ENCODE results near the gene ITIH2.
"Not testable (repeated sequence)": the region's sequence is repeated elsewhere in the genome, so short reads cannot be mapped to it uniquely, and the experiment has no call there.

ITIH2 gene

DNA sequence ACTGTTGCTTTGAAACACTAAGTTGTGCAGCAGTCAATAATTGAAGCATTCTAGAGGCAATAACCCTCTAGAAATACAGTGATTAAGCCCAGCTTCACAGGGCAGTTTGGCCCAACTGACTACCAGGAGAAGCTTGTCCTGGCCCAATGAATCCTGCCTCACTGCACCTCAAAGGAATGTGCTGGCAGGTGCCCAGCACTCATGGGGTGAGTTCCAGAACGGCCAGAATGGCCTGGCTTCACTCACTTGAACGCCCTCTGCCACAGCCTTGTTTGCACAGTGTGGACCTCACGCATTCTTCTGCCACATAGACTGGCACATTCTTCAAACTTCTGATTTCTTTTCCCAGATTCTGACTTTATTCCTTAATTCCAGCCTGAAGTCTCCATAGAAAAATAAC, 6.6 kb upstream of the ITIH2 start:
- no peak for DNase-seq

DNA sequence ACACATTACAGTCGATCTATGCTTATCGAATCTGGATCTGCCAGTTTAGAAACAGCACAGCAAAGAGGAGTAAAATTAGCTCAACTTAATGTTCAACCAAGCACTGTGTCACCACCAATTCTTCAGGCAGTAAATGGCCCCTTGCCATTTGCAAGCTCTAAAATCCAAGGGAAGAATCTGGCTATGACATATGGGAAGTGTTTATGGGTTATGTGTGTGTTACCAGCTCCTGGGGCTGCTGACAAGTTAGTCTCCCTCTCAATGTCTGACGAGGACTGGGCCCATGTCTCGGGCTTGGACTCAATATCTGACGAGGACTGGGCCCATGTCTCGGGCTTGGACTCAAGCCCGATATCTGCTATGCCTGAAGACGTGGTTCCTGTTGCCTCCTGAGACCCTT, 5.7 kb upstream of the ITIH2 start:
- no peak for DNase-seq

GRCh38 chr10:7700577-7701125, 2.5 kb upstream of the ITIH2 start:
- no peak for DNase-seq

DNA sequence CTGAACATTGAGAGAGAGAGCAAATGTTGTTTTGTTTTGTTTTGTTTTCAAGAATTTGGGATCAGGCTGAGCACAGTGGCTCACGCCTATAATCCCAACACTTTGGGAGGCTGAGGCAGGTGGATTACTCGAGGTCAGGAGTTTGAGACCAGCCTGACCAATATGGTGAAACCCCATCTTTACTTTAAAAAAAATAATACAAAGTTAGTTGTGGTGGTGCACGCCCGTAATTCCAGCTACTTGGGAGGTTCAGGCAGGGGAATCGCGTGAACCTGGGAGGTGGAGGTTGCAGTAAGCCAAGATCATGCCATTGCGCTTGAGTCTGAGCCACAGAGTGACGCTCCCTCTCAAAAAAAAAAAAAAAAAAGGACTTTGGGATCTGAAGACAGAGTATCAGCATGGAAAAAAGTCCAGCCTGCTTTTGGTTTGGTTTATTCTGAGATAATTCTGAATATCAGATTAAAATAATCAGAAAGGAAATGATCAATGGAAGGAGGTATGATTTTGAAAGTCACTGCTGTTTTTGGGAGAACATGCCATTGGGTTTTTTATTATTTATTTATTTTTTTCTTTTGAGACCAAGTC, 1.9 kb upstream of the ITIH2 start:
- DNase-seq, result no peak

DNA sequence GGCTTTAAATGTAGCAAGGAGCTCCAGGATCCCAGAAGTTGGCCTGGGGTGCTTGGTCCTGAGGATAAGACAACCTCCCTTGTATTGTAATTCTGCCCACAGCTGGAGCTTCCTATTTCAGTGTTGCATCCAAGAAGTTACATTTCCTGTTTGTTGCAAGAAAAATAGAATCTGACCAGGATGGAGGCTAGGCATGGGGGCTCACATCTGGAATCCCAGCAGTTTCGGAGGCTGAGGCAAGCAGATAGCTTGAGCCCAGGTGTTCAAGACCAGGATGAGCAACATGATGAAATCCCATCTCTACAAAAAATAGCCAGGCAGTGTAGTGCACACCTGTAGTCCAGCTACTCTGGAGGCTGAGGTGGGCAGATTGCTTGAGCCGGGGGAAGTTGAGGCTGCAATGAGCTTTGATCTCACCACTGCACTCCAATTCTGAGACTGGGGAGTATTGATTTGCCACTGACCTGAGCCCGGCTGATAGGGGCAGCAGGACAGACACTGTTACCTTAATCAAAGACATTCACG, 766 bp upstream of the ITIH2 start:
- no peak for DNase-seq

DNA sequence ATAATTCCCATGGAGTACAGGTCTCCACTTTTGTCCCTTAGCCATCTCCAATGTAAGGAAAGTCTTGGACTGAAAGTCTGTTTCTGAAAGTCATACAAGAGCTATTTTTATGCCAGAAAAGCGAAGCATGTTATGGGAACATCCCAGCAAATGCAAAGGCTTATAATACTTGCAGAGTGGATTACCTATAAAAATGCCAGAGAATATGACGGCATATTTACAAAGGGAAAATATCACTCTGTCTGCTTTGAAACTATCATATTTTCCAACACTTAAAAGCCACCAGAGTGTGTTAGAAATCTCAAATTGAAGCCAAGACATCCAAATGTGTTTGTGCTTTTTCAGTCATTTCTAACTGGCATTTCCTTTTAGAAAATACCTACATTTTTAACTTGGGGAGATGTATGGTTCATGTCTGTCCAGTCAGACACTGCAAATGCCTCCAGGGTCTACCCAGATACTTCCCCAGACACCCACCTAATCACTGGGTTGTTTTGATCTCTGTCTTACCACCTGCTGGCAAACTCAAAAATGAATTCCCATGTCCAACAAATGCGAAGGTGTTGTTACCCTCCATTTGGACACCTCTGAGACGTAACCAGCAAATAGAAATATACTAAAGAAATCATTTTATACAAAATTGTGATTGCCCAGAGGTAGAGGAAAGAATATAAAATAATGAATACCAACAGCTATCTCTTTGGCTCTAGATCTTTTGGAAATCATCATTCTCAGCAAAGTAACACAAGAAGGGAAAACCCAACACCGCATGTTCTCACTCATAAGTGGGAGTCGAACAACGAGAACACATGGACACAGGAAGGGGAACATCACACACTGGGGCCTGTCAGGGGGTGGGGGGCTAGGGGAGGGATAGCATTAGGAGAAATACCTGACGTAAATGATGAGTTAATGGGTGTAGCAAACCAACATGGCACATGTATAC, 1.2 kb downstream of the ITIH2 start:
- no peak for DNase-seq

GRCh38 chr10:7705341-7705740, 2.2 kb downstream of the ITIH2 start:
- DNase-seq, result no peak

DNA sequence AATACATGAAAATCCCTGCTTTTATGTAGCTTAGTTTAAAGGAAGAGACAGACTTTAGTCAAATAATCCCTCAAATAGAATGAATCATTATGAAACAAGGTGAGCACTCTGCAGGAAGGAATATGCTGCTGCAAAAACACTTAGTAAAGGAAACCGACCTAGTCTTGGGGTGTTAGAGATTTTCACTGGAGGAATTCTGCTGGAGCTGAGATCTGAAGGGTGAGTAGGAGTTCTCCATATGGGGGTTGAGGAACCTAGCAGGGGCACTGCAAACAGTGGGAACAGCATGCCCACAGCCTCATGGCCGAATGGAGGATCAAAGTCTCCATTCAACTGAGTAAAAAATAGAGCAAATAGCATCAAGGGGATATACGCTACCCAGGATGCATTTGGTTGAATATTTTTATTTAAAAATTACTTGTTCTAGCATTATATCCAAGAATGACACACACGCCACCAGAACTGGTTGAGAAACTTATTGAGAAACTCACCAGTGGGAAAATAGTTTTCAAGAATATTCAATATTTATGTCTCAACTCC, 3.5 kb downstream of the ITIH2 start:
- DNase-seq, result no peak

DNA sequence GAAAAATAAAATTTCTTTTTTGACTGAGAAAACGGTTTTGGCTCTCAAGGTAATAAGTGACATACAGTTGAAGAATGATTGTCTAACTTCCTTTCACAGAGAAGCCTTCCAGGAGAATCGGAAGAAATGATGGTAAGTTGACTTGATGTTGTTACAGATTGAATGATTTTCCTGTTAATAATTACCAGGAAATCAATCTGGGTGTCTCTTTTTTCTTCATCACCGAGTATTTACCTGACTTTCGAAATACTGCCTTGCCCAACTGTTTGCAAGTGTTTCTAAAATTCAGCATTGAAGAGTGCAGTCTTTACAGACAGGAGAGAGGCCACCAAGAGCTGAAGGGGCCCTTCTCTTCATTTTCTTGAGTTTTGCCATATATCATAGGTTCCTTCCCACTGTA, 4.0 kb downstream of the ITIH2 start:
- no peak for DNase-seq

DNA sequence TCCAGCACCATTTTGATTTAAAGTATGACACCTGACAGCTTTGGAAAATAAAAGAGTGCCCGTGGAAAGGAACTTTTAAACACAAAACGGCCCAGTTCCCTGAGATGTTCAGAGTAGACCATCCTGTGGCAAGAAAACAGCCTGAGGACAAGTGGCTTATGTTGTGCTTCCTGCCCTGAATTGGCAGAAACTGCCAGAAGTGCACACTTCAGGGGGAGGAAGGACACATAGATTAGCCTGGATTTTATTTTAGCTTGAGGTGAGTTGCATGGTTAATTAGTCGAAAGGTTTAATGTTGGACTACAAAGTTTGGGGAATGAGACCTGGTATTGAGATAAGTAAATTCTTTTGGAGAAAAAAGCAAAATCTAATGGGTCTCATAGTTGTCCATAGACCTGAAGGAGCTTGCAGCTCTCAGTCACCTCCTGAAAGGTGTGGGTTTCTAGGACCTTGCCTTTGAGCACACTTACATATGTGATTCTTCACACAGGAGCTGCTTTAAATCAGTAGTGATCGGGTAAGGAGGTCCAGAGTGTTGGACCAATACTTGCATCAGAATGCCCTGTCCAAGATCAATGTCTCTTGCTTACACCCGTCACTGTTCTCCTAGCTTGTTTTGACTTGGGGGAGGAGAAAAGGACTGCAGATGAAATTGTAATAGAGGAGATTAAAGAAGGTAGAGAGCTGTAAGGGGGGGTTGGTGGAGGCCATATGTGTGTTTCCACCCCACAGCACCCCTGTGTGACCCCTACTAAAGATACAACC, 4.9 kb downstream of the ITIH2 start:
- DNase-seq, result no peak

- DNase-seq, result no peak
These were observed 5.7 kb downstream of the ITIH2 start for GRCh38 chr10:7708832-7709231.

DNA sequence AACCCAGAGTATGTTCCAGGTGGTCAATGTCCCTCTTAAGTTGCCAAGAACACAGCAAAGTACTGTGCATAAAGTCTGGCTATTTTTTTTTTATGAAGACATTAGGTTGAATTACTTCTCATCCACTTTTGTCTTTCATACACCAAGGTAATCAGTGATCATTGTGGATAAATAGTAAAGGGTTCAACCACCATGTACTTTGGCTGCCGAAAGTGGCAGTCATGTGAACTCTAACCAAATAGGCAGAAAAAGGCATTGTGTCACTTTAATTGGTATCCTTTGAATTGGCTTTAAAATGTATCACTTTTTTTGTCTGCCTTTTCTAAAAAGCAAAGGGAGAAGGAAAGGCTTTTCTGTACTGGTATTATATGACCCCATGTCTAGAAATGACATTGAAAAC, 7.3 kb downstream of the ITIH2 start:
- no peak for DNase-seq

GRCh38 chr10:7711075-7711474, 8.0 kb downstream of the ITIH2 start:
- DNase-seq, result not testable (repeated sequence)

DNA sequence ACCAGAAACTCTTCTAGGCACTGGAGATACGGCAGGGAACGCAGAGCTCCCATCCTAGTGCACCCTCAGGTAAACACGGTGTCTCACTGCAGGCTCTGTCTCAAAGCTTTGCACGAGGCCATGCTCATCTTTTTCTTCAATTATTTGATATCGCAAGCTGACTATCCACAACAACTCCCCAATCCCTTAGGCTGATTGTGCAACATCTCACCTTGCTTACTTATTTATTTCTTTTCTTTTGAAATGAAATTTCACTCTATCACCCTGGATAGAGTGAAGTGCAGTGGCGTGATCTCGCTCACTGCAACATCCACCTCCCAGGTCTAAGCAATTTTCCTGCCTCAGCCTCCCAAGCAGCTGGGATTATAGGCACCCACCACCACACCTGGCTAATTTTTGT, 12.4 kb downstream of the ITIH2 start:
- DNase-seq, result no peak

DNA sequence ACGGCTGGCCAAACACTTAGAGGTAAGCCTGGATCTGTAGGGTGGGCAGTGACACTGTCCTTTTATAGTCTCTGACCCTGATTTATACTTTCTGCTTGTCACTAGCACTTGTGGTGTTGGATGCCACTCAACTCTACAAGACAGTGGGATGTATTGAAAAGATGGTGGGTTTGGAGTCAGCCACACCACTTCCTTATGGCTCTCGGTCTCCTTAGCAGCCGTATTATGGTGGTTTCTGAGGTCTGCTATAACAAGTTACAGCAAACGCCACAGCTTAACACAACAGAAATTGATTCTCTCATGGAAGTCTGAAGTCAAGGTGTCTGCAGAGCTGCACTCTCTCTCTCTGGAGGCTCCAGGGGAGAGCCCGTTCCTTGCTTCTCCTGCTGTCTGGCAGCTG, 14.7 kb downstream of the ITIH2 start:
- no peak for DNase-seq

DNA sequence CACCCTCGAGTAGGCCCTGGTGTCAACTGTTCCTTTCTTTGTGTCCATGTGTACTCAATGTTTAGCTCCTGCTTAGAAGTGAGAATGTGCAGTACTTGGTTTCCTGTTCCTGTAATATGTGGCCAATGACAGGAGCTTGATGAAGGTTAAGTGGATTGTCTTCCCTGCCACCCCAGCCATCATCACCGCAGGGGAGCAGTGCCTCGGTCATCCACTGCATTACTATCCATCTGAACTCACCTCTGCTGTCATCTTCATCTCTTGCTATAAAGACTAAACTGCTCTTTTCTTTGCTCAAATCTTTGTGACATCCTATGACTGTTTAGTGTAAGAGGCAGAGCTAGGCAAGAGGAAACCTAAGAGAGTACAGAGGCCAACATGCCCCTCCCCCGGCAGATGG, 15.6 kb downstream of the ITIH2 start:
- no peak for DNase-seq

DNA sequence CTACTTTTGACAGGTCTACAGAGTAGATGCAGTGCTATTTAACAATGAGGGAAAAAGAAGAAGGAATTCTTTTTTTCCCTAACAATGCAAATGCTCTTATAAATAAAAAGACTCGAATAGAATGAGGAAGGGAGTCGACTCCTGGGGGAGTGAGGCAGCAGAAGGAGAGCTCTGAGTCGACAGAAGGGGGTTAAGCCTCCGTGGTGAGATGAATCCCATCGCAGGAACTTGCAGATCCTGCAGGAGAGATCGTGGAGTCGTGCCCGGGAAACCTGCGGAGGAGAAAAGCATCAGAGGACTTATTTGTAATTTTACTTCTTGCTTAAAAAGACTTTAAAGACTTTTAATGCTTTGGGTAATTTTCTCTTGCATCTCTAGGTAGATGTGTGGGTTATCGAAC, 17.4 kb downstream of the ITIH2 start:
- no peak for DNase-seq

DNA sequence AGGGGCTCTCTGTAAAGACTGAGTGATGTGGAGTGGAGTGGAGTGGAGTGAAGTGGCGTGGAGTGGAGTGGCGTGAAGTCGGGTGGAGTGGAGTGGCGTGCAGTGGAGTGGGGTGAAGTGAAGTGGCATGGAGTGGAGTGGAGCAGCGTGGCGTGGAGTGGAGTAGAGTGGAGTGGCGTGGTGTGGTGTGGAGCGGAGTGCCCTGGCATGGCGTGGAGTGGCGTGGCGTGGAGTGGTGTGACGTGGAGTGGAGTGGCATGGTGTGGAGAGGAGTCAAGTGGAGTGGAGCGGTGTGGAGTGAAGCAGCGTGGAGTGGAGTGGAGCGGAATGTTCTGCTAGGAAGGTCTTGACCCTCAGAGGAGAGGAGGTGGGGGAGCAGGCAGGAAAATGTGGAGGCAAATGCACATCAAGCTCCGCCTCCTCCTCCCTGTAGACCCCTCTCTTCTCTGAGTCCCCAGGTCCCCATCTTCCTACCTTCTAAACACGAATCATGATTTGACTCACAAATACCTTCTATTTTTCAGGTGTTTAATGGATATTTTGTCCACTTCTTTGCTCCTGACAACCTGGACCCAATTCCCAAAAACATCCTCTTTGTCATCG, 19.9 kb downstream of the ITIH2 start:
- DNase-seq, result no peak

DNA sequence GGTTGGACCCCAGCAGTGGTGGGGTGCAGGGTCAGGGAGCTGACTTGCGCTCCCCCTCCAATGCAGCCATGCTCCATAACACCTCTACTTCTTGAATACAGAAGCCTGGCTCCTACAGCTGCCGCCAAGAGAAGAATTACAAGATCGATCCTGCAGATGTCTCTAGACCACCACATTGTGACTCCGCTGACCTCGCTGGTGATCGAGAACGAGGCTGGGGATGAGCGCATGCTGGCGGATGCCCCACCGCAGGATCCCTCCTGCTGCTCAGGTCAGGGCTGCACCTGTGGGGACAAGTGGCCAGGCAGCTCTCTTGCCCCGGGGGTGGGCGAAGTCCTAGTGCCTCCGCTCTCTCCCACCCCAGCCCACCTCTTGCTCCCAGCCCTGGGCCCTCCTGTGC, 31.7 kb downstream of the ITIH2 start:
- no peak for DNase-seq

DNA sequence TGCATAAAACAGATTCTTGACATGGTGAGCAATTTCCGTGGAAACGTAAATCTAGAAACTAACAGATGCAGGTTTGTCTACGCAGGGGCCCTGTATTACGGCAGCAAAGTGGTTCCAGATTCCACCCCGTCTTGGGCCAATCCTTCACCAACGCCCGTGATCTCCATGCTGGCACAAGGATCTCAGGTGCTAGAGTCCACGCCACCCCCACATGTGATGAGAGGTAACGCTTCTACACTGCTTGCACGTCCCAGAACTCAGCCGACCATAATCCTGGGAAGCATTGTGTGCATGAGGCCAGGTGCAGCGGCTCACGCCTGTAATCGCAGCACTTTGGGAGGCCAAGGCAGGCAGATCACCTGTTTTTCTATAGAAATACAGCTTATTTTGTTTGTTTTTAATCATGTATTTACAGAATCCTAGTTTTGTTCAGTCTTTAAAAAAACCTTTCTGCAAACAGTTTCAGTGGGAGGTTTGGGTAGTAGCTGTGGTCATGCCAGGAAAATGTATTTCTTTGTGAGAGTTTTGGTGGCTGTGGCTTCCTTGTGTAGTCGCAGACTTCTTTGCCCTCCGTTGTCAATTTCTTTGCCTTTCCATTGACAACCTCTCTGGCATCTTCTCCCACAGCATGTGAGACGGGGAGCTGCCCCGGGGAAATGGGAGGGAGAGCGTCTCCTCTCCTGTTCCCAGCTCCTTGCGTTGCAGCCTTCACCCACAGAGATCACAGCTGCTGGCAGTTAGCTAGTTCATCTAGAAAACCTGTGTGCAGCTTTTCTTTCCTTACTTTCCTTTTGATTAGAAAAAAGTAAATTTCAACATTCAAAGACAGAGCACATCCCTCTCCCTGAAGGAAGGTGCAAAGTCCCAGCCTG, 35.7 kb downstream of the ITIH2 start:
- no peak for DNase-seq

GRCh38 chr10:7744307-7744706, 41.2 kb downstream of the ITIH2 start:
- no peak for DNase-seq

DNA sequence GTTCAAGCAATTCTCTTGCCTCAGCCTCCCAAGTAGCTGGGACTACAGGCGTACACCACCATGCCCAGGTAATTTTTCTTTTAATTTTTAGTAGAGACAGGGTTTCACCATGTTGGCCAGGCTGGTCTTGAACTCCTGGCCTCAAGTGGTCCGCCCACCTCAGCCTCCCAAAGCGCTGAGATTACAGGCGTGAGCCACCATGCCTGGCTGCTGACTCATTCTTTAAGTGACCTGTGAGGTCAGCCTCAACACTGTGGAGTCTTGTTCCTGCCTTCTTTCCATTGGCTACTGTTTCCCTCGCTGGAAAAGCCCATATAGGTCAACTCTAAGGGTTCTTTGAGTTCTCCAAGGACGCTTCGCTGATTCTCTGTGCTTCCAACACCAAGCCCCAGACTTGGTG, 45.5 kb downstream of the ITIH2 start:
- not testable (repeated sequence) for DNase-seq

Measured in DMS153 (cell line).